Right lobe of liver (tissue), 6 donors: ENCODE measurements around the gene NIT2. TPM values are rescaled to one million over a fixed set of nuclear protein-coding genes. Genes with fewer than 3 reads are reported as not detected.
A peak's percentile ranks its signal among the peaks of the same experiment; 100 is the strongest.

Experiments
- ATAC-seq, 4 donors: fragments of 200-7000 bp; cut with Tn5 transposase; one replicate each; pipeline ENCODE4 v1.9.1; 2020; ENCODE audit warnings: mild to moderate bottlenecking in 4 of 4, moderate library complexity in 4 of 4
- DNase-seq, 3 donors: peaks; one replicate each; pipeline ENCODE4 v3.0.0-alpha.2; 2020
- H3K27ac ChIP-seq, 3 donors: fragments of 200-600 bp; one replicate each; pipeline ENCODE4 v1.8.0; 2022
- H3K27me3 ChIP-seq, 2 donors: fragments of 200-600 bp; one replicate each; pipeline ENCODE4 v1.8.0; 2022
- H3K36me3 ChIP-seq, 4 donors: fragments of 200-600 bp; sonication (generic) in 1 of 4; one replicate each; pipeline versions ENCODE4 v1.5.1 to v1.8.0; 2017 to 2022; ENCODE audit warnings: control low read depth in 1 of 4
- H3K4me1 ChIP-seq, 4 donors: fragments of 200-600 bp; sonication (generic) in 1 of 4; one replicate each; pipeline versions ENCODE4 v1.5.1 to v1.8.0; 2017 to 2022; ENCODE audit warnings: control low read depth in 1 of 4
- H3K4me3 ChIP-seq, 3 donors: fragments of 200-600 bp; one replicate each; pipeline ENCODE4 v1.8.0; 2022
- H3K9me3 ChIP-seq, 4 donors: fragments of 200-600 bp; sonication (generic) in 1 of 4; one replicate each; pipeline versions ENCODE4 v1.5.1 to v1.8.0; 2017 to 2022; ENCODE audit warnings: control low read depth in 1 of 4
- POLR2A ChIP-seq: fragments of 450-650 bp; IDR thresholded peaks from one replicate; pipeline ENCODE4 v1.6.1; 2017; ENCODE audit warnings: antibody characterized with exemption, mild to moderate bottlenecking
- WGBS: methylation state at CpG from one replicate; pipeline ENCODE4 v1.1.6; 2018; ENCODE audit warnings: low coverage, low lambda C conversion rate; ENCODE audit not compliant: insufficient coverage; ENCODE audit errors: missing lambda C conversion rate; 5-methylcytosine and 5-hydroxymethylcytosine counted together
- intact Hi-C, 2 donors: fragments of 100-400 bp; cut with DNase I; formaldehyde crosslinking; loops; one replicate each; pipeline versions ENCODE4 v1.11.2 to v1.14.1; 2022
- long read RNA-seq: library from polyadenylated mRNA; unstranded; transcript quantifications from one replicate; pipeline ENCODE4 v2.0.0, GENCODE V29; 2019
- total RNA-seq, 6 experiments: library from RNA; depleted of rRNA in 2 of 6; stranded (reverse); fragments of >200 nt in 2 of 6; fragmentation: NEBNext Ultra II Directional in 3 of 6; extraction: Animal tissue kit (Norgen Biotek cat#: 25700) in 3 of 6; gene quantifications; one replicate each; pipeline versions ENCODE4 v1.1.0 to v1.2.4, GENCODE V29; 2016 to 2023
- TF ChIP-seq, protein P1 (sequence below), 4 donors: fragments of 200-600 bp in 3 of 4; fragments of 450-650 bp in 1 of 4; IDR thresholded peaks; one replicate each; pipeline versions ENCODE4 v1.5.1 to v1.8.0; 2016 to 2022; ENCODE audit warnings: antibody characterized with exemption in 4 of 4, mild to moderate bottlenecking in 2 of 4
- donor health status: DM: no; HTN: yes; CAD: no.
- donor health status: DM: no; HTN: no; CAD: no.
- donor health status: DM: no; HTN: no; CAD: no.
- donor health status: DM: no; HTN: yes; CAD: no.
- donor health status: DM: no; HTN: yes; CAD: no.

Gene NIT2, protein sequence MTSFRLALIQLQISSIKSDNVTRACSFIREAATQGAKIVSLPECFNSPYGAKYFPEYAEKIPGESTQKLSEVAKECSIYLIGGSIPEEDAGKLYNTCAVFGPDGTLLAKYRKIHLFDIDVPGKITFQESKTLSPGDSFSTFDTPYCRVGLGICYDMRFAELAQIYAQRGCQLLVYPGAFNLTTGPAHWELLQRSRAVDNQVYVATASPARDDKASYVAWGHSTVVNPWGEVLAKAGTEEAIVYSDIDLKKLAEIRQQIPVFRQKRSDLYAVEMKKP
- 100 to 1,000 TPM in 4 of 6 experiments, 10 to 100 TPM in 2; 43.5 to 141 (median 103) TPM for total RNA-seq
- long read RNA-seq, full-length matches to known transcripts = 34 of 37 reads
- long read RNA-seq, partial matches to known transcripts = 1 of 37 reads
- long read RNA-seq, other reads (novel, unspliced or antisense) = 2 of 37 reads

DNA sequence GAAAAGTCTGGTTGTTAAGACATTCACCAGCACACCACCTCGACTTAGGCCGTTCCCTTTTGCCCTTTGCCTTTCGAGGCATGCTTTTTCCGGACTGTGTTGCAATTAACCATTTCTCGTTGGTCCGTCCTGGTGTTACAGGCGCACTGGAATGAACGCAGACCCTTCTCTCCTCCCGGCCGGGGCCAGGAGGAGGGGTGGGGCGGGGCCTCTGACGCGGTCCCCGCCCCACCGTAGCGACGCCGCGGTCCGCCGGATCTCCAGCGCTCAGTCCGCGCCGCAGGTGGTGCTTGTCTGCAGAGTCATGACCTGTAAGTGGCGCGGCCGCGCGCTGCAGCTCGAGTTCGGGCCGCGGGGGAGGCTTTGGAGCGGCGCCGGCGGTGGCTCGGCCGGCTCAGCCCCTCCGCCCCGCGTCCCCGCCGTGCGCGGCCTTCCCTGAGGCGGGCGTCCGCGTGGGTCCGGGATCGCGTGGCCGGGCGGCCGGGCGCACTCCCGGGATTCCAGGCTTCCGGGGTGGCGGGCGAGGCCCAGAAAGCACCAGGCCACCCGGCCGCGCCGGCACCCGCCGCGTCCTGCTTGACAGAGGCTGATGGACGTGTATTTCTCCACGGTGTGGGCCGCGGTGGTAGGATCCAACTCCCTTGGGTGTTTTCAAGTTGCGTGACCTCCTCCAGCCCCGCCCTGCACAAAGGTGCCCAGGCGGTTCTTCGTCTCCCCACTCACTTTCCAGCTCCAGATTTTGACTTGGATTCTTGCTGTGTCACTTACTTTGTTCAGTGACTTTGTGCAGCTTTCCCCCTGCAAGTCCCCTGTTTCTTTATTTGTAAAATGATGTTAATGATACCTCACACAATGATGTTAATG lies at the start of gene NIT2:
Gene NIT2, plus strand, starts transcription at position 270 of the 864 bp plus-strand sequence. Its CDS starts 35 bp downstream, at position 305.
- ATAC-seq (peak; percentile 90 to 97 (median 92)), DNase-seq (peak; percentile 93 to 94 (median 94))
- Histone ChIP-seq H3K9me3 (no peaks in the 10 kb centered on the region), H3K4me1 (peaks cover 0 to 50% (median 13%) of the 10 kb centered on the region in 4 donors), H3K36me3 (peaks cover 0 to 3% (median 0%) of the 10 kb centered on the region in 4 donors), H3K4me3 (peak within 1 kb of the TSS; percentile 66 to 80 (median 70)), H3K27ac (peak within 1 kb of the TSS; percentile 86 to 97 (median 90)), H3K27me3 (no peaks in the 10 kb centered on the region)
- intact Hi-C loops = no loop called here
- 0% methylated on average over 12 of the region's 77 CpGs for WGBS
- peak; percentile 93 for TF ChIP-seq POLR2A
- TF ChIP-seq, protein P1, sequence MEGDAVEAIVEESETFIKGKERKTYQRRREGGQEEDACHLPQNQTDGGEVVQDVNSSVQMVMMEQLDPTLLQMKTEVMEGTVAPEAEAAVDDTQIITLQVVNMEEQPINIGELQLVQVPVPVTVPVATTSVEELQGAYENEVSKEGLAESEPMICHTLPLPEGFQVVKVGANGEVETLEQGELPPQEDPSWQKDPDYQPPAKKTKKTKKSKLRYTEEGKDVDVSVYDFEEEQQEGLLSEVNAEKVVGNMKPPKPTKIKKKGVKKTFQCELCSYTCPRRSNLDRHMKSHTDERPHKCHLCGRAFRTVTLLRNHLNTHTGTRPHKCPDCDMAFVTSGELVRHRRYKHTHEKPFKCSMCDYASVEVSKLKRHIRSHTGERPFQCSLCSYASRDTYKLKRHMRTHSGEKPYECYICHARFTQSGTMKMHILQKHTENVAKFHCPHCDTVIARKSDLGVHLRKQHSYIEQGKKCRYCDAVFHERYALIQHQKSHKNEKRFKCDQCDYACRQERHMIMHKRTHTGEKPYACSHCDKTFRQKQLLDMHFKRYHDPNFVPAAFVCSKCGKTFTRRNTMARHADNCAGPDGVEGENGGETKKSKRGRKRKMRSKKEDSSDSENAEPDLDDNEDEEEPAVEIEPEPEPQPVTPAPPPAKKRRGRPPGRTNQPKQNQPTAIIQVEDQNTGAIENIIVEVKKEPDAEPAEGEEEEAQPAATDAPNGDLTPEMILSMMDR (IDR thresholded peaks at IDR 0.05) = no peak

DNA sequence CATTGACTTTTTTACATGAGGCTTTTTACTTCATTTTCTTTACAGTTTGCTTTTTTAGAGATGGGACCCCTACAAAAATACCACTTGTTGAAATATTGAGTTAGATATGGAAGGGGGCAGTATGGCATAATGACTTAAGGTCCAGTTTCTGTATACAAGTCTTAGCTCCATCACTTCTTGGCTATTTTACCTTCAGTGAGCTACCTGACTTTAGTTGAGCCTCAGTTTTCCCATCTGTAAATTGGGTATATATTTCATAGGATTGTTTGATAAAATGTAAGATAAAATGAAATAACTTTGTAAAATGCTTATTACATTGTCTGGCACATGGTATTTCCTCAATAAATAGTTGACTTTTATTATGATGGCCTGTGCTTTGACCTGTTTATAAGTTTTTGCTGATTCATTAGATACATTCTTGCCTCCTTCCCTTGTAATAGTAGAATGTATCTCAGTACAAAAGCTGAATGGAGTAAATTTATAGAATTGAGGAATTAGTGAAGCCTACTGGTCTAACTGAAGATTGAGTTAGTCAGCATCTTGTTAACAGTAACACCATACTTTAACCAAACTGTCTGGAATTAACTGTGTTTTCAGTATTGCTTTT lies 46.2 kb upstream of the NIT2 start:
- no peak for TF ChIP-seq POLR2A
- TF ChIP-seq, protein P1 (IDR thresholded peaks at IDR 0.05) = no peak
- H3K4me3 ChIP-seq = no peak overlapping the region
- intact Hi-C loops = no loop called here
- no peaks in the 10 kb centered on the region for H3K4me1 ChIP-seq
- H3K27ac ChIP-seq = no peak overlapping the region
- no peaks in the 10 kb centered on the region for H3K27me3 ChIP-seq
- H3K9me3 ChIP-seq = no peaks in the 10 kb centered on the region
- no peak for ATAC-seq
- H3K36me3 ChIP-seq = peaks cover 0 to 21% (median 2%) of the 10 kb centered on the region in 4 donors
- no peak for DNase-seq

DNA sequence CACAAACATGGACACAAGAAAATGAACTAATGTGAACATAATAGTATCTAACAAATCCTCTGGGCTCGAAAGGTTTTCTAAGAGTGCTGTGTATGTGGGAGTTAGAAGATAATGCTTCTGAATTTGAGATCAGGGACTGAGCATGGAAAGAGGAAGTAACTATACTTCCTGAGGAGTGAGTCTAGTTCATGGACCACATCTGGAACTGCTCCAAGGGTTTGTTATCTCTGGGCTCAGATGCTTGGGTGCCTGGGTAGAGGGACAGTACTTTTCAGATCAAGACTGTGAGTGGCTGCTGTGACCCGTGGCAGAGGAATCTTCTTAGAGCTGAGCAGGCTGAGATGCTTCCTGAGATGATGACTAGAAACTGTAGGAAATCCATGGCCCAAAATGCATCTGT lies 45.2 kb upstream of the NIT2 start:
- Histone ChIP-seq H3K36me3 (peaks cover 0 to 12% (median 2%) of the 10 kb centered on the region in 4 donors), H3K4me1 (no peaks in the 10 kb centered on the region), H3K27me3 (no peaks in the 10 kb centered on the region), H3K4me3 (no peak overlapping the region), H3K27ac (no peak overlapping the region), H3K9me3 (no peaks in the 10 kb centered on the region)
- ATAC-seq (peak; percentile 27 to 45 (median 35)), DNase-seq (no peak)
- TF ChIP-seq, protein P1 (IDR thresholded peaks at IDR 0.05) = no peak
- TF ChIP-seq POLR2A = no peak
- intact Hi-C loops = no loop called here
- 50% methylated on average over 2 of the region's 2 CpGs for WGBS

DNA sequence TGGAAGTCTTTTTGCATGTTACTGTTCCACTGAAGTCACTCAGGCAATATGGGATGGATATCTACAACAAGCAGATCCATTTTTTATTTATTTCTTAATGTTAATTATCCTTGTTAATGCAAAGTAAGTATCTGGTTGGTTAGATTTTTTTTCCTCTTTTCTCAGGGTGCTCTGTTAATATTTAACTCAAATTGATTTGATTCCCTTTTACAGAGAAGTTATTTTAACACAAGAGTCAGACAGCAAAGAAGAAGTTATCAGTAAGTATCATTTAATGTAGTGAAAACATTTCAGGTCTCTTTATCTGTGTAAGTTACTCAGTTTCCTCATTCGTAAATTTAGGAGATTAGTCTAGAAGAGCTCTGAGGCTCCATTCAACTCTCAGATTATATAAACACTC lies 39.5 kb upstream of the NIT2 start:
- WGBS = 18% methylated on average over 1 of the region's 1 CpG
- H3K27ac ChIP-seq = no peak overlapping the region
- H3K27me3 ChIP-seq = no peaks in the 10 kb centered on the region
- DNase-seq (no peak), ATAC-seq (peak in 3 of 4 donors; percentile 65 to 76 (median 67))
- intact Hi-C loops = no loop called here
- no peaks in the 10 kb centered on the region for H3K9me3 ChIP-seq
- H3K36me3 ChIP-seq = peaks cover 0 to 26% (median 8%) of the 10 kb centered on the region in 4 donors
- no peak overlapping the region for H3K4me3 ChIP-seq
- H3K4me1 ChIP-seq = peaks cover 0 to 12% (median 0%) of the 10 kb centered on the region in 4 donors
- TF ChIP-seq POLR2A = no peak
- TF ChIP-seq, protein P1 (IDR thresholded peaks at IDR 0.05) = no peak
